Psoas muscle (tissue), 8 donors: Measurements from ENCODE around the gene TTLL4. TPM values are rescaled to one million over a fixed set of nuclear protein-coding genes. Genes with fewer than 3 reads are reported as not detected.
A peak's percentile ranks its signal among the peaks of the same experiment; 100 is the strongest.

Experiments used
- ATAC-seq, 4 donors: fragments of 200-7000 bp; cut with Tn5 transposase; one replicate each; pipeline ENCODE4 v1.9.1; 2020; ENCODE audit warnings: moderate library complexity in 3 of 4, mild to moderate bottlenecking in 2 of 4
- DNase-seq, 2 donors: peaks; one replicate each; pipeline ENCODE4 v3.0.0-alpha.2; 2020
- H3K27ac ChIP-seq: fragments of 200-600 bp; one replicate; pipeline ENCODE4 v1.8.0; 2022
- H3K27me3 ChIP-seq, 3 donors: fragments of 200-600 bp in 1 of 3; one replicate each; pipeline versions ENCODE4 v1.6.1 to v1.8.0; 2013 to 2022; ENCODE audit warnings: low read length in 2 of 3, mild to moderate bottlenecking in 2 of 3, moderate library complexity in 1 of 3; ENCODE audit not compliant: insufficient read depth in 3 of 3
- H3K36me3 ChIP-seq, 2 donors: fragments of 200-600 bp in 1 of 2; one replicate each; pipeline versions ENCODE4 v1.6.1 to v1.8.0; 2013 to 2022; ENCODE audit warnings: low read depth in 1 of 2, mild to moderate bottlenecking in 1 of 2, moderate library complexity in 1 of 2; ENCODE audit not compliant: insufficient read depth in 1 of 2
- H3K4me1 ChIP-seq: fragments of 200-600 bp; one replicate; pipeline ENCODE4 v1.8.0; 2022
- H3K4me3 ChIP-seq: fragments of 200-600 bp; one replicate; pipeline ENCODE4 v1.8.0; 2022; ENCODE audit warnings: mild to moderate bottlenecking
- H3K9me3 ChIP-seq: fragments of 200-600 bp; one replicate; pipeline ENCODE4 v1.8.0; 2022
- WGBS, 3 donors: extraction: QIAGEN DNeasy Blood & Tissue Kit; methylation state at CpG; one replicate each; pipeline versions ENCODE4 v1.1.6 to v1.1.7; 2013; 5-methylcytosine and 5-hydroxymethylcytosine counted together
- intact Hi-C, 2 donors: fragments of 100-400 bp; cut with DNase I; formaldehyde crosslinking; loops; one replicate each; pipeline versions ENCODE4 v1.11.0 to v1.14.2; 2022
- polyA plus RNA-seq, 3 donors: library from polyadenylated mRNA; stranded (reverse); fragments of 200-250 nt; gene quantifications; one replicate each; pipeline ENCODE4 v1.2.3, GENCODE V29; 2013
- total RNA-seq, 4 donors: library from RNA; stranded (reverse); fragmentation: NEBNext Ultra II Directional in 2 of 4; extraction: Animal tissue kit (Norgen Biotek cat#: 25700) in 2 of 4; gene quantifications; one replicate each; pipeline versions ENCODE4 v1.2.1 to v1.2.4, GENCODE V29; 2021 to 2023
- TF ChIP-seq, protein P1 (sequence below): fragments of 200-600 bp; IDR thresholded peaks from one replicate; pipeline ENCODE4 v1.8.0; 2022; ENCODE audit warnings: antibody characterized with exemption
- donor health status: healthy with polysubstance abuse.
- donor health status: DM: no; HTN: no; CAD: no; lungs with moderate emphysema.
- donor health status: Bipolar disorder and iron deficiency.
- donor health status: healthy.
- donor health status: DM: yes; HTN: yes; CAD: no.
- donor health status: DM: no; HTN: no; CAD: no.
- donor health status: DM: no; HTN: no; CAD: no.
- donor health status: DM: yes; HTN: yes; CAD: no.

The TTLL4 gene
- total and polyA plus RNA-seq, 7 donors, result 9.2 to 15.7 (median 14.0) TPM

DNA sequence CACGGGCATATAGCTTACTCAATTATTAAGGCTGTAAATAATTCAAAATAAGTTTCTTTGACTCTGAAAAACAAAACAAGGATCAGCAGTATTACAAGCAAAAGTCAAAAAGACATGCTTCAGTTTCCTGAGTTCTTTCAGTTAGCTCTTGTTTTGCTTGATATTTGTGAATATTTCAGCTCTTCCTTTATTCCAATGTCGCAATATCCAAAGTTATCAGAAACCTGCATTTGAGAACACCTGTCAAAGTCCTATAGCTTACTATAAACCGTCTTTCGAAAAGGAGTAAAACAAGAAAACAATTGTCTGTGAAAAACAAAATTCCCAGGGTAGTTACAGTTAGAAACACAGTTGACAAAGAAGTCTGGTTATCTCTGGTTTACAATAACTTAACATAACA is 86.1 kb downstream of the TTLL4 start:
- H3K36me3 ChIP-seq, result no peaks in the 10 kb centered on the region
- H3K27me3 ChIP-seq, result no peaks in the 10 kb centered on the region
- H3K4me3 ChIP-seq, result no peak overlapping the region
- intact Hi-C loops, result no loop called here
- TF ChIP-seq, protein P1, sequence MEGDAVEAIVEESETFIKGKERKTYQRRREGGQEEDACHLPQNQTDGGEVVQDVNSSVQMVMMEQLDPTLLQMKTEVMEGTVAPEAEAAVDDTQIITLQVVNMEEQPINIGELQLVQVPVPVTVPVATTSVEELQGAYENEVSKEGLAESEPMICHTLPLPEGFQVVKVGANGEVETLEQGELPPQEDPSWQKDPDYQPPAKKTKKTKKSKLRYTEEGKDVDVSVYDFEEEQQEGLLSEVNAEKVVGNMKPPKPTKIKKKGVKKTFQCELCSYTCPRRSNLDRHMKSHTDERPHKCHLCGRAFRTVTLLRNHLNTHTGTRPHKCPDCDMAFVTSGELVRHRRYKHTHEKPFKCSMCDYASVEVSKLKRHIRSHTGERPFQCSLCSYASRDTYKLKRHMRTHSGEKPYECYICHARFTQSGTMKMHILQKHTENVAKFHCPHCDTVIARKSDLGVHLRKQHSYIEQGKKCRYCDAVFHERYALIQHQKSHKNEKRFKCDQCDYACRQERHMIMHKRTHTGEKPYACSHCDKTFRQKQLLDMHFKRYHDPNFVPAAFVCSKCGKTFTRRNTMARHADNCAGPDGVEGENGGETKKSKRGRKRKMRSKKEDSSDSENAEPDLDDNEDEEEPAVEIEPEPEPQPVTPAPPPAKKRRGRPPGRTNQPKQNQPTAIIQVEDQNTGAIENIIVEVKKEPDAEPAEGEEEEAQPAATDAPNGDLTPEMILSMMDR, result no peak
- H3K9me3 ChIP-seq, result no peaks in the 10 kb centered on the region
- no peak for ATAC-seq
- H3K27ac ChIP-seq, result no peak overlapping the region
- no peaks in the 10 kb centered on the region for H3K4me1 ChIP-seq
- no peak for DNase-seq
- WGBS, 3 donors, result 86 to 91% (median 89%) methylated on average over 4 of the region's 4 CpGs

DNA sequence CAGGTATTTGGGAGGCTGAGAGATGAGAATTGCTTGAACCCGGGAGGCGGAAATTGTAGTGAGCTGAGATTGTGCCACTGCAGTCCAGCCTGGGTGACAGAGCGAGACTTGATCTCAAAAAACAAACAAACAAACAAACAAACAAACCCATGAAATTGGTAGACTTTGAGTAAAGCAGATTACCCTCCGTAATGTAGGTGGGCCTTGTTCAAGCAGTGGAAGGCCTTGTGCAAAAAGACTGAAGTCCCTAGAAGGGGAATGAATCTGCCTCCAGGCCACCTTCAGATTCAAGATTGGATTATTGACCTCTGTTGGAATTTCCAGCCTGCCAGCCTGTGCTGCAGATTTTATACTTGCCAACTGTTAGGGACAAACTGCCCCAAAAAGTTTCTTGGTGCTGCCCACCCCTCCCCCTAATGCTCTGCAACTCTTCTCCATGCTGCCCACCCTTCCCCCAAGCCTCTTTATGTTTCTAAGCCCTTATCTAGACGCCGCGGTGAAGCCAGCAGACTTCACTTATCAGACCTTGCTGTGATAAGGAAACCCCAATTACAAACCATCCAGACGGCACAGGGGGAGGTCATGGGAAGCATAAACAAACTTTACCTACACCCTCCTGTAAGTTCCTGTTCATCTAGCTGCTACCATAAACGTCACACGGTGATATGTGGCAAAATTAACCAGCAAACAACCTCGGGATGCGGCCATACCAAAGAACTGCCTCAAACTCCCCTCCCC is 88.3 kb downstream of the TTLL4 start:
- intact Hi-C loops, result no loop called here
- no peak overlapping the region for H3K27ac ChIP-seq
- 62 to 69% (median 66%) methylated on average over 12 of the region's 12 CpGs for WGBS, 3 donors

DNA sequence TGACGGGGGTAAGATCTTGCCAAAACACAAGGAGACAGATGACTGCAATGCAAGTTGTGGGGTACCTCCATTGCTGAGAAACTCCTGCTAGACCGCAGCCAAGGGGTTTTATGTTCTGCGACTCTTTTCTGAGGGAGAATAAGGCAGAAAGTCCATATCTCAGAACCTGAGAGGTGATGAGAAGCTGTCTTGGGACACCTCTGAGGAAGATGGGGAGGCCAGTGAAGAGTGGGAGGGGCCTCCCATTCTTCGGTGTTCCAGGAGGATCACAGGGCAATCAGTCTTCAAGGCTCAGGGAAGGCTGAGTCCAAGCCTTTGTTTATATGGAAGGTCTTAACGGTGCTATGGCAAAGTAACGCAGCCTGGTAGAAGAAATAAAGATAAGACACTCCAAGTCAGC is 89.4 kb downstream of the TTLL4 start:
- Histone ChIP-seq H3K4me1 (peaks cover 11% of the 10 kb centered on the region), H3K4me3 (no peak overlapping the region), H3K9me3 (peaks cover 11% of the 10 kb centered on the region), H3K27ac (no peak overlapping the region), H3K27me3 (no peaks in the 10 kb centered on the region), H3K36me3 (no peaks in the 10 kb centered on the region)
- 65 to 68% (median 67%) methylated on average over 6 of the region's 6 CpGs for WGBS, 3 donors
- TF ChIP-seq, protein P1, result no peak
- ATAC-seq (no peak), DNase-seq (no peak)
- intact Hi-C loops, result loop anchor here (5.0 kb wide), 1 partner anchor 37 kb away; no protein-coding TSS in a partner anchor

More for the DNA sequence above, 88.3 kb downstream of the TTLL4 start:
- no peak overlapping the region for H3K4me3 ChIP-seq
- no peaks in the 10 kb centered on the region for H3K27me3 ChIP-seq
- TF ChIP-seq, protein P1, result no peak
- DNase-seq, result no peak
- peaks cover 10% of the 10 kb centered on the region for H3K4me1 ChIP-seq
- peaks cover under 1% of the 10 kb centered on the region for H3K9me3 ChIP-seq
- no peak for ATAC-seq
- H3K36me3 ChIP-seq, result no peaks in the 10 kb centered on the region

DNA sequence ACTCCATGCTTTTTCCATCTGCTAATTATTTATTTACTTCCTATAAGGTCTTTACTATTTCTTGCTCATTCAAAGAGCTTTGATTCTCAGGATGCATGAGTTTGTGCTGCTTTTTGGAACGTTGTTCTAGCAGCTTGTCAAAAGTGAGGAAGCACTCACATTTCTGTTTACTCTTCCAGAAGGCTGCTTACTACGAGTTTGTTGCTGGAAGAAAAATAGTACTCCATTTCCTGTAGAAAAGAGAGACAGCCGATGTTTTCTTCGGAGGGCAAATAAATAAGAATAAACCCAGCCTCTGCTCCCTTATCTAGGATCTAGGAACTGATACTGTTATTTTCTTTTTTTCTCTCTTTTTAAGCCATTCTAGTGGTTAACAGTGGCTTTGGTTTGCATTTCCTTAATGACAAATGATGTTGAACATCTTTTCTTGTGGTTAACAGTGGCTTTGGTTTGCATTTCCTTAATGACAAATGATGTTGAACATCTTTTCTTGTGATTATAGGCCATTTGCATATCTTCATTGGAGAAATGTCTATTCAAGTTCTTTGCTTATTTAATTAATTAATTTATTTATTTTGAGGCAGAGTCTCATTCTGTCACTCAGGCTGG is 91.9 kb downstream of the TTLL4 start:
- Histone ChIP-seq H3K27ac (peak overlapping the region; percentile 60), H3K36me3 (no peaks in the 10 kb centered on the region), H3K4me1 (peaks cover 29% of the 10 kb centered on the region), H3K27me3 (no peaks in the 10 kb centered on the region), H3K4me3 (no peak overlapping the region), H3K9me3 (peaks cover 12% of the 10 kb centered on the region)
- TF ChIP-seq, protein P1, result no peak
- 54 to 58% (median 54%) methylated on average over 4 of the region's 4 CpGs for WGBS, 3 donors
- ATAC-seq, result no peak
- no peak for DNase-seq
- intact Hi-C loops, result loop anchor here (5.0 kb wide), 1 partner anchor 35 kb away; no protein-coding TSS in a partner anchor
